GM23338 (cell line): ENCODE results near the gene MALRD1. TPM values are rescaled to one million over a fixed set of nuclear protein-coding genes. Genes with fewer than 3 reads are reported as not detected.

Experiments used
- ATAC-seq: fragments of 200-7000 bp; cut with Tn5 transposase; 3 replicates; pipeline ENCODE4 v1.9.1; 2020
- DNase-seq: peaks from one replicate; pipeline ENCODE4 v3.0.0-alpha.2; 2015; ENCODE audit warnings: low spot score
- H2AFZ ChIP-seq: fragments of 200-600 bp; sonication (generic); 2 replicates; pipeline ENCODE4 v1.8.0; 2016; ENCODE audit warnings: antibody characterized with exemption, mild to moderate bottlenecking, moderate library complexity
- H3F3A ChIP-seq: fragments of 200-600 bp; sonication (generic); replicated peaks from 2 replicates; pipeline ENCODE4 v1.8.0; 2017; ENCODE audit warnings: antibody characterized with exemption, mixed run types, low read depth
- H3K27ac ChIP-seq: fragments of 200-600 bp; sonication (generic); 2 replicates; pipeline ENCODE4 v1.6.1; 2016; ENCODE audit warnings: low read depth
- H3K27me3 ChIP-seq: fragments of 200-600 bp; sonication (generic); 2 replicates; pipeline ENCODE4 v1.8.0; 2016; ENCODE audit warnings: mild to moderate bottlenecking, mixed run types, moderate library complexity; ENCODE audit not compliant: insufficient read depth
- H3K36me3 ChIP-seq: fragments of 200-600 bp; sonication (generic); 2 replicates; pipeline ENCODE4 v1.8.0; 2016; ENCODE audit warnings: mild to moderate bottlenecking; ENCODE audit not compliant: insufficient read depth
- H3K4me1 ChIP-seq: fragments of 200-600 bp; sonication (generic); 2 replicates; pipeline ENCODE4 v1.8.0; 2016; ENCODE audit warnings: mild to moderate bottlenecking, moderate library complexity; ENCODE audit not compliant: insufficient read depth
- H3K4me2 ChIP-seq: fragments of 200-600 bp; sonication (generic); 2 replicates; pipeline ENCODE4 v1.7.1; 2017; ENCODE audit warnings: mixed run types
- H3K4me3 ChIP-seq: fragments of 200-600 bp; sonication (generic); 2 replicates; pipeline ENCODE4 v1.6.1; 2016; ENCODE audit warnings: mixed run types
- H3K79me2 ChIP-seq: fragments of 200-600 bp; sonication (generic); replicated peaks from 2 replicates; pipeline ENCODE4 v1.8.0; 2017; ENCODE audit warnings: mild to moderate bottlenecking; ENCODE audit not compliant: insufficient read depth
- H3K9me2 ChIP-seq: fragments of 200-600 bp; sonication (generic); 2 replicates; pipeline ENCODE4 v1.8.0; 2017; ENCODE audit not compliant: insufficient read depth
- H4K20me1 ChIP-seq: fragments of 200-600 bp; sonication (generic); replicated peaks from 2 replicates; pipeline ENCODE4 v1.8.0; 2017; ENCODE audit warnings: mild to moderate bottlenecking; ENCODE audit not compliant: insufficient read depth
- H3K27ac Mint-ChIP-seq: 2 replicates; pipeline ENCODE4 v1.8.0; 2020; ENCODE audit warnings: inconsistent platforms, mild to moderate bottlenecking, moderate library complexity, mixed read lengths
- H3K27me3 Mint-ChIP-seq: 3 replicates; pipeline ENCODE4 v1.8.0; 2022; ENCODE audit warnings: low read depth, mild to moderate bottlenecking, moderate library complexity, mixed read lengths, inconsistent platforms; ENCODE audit not compliant: insufficient read depth, poor library complexity
- H3K36me3 Mint-ChIP-seq: 3 replicates; pipeline ENCODE4 v1.8.0; 2021; ENCODE audit warnings: low read depth, mild to moderate bottlenecking, inconsistent platforms, moderate library complexity, mixed read lengths
- H3K4me1 Mint-ChIP-seq: 3 replicates; pipeline ENCODE4 v1.8.0; 2020; ENCODE audit warnings: mild to moderate bottlenecking, inconsistent platforms, mixed read lengths
- H3K4me3 Mint-ChIP-seq: 3 replicates; pipeline ENCODE4 v1.8.0; 2021; ENCODE audit warnings: moderate library complexity, mild to moderate bottlenecking, inconsistent platforms, mixed read lengths
- H3K9me3 Mint-ChIP-seq: 3 replicates; pipeline ENCODE4 v1.8.0; 2020; ENCODE audit warnings: moderate library complexity, mild to moderate bottlenecking, inconsistent platforms, mixed read lengths
- CREB1 ChIP-seq: fragments of 250-450 bp; sonication (Bioruptor Pico); IDR thresholded peaks from 2 replicates; pipeline ENCODE4 v1.5.0; 2020; ENCODE audit warnings: low read depth, mild to moderate bottlenecking, moderate library complexity
- EZH2phosphoT487 ChIP-seq: fragments of 200-600 bp; sonication (generic); IDR thresholded peaks from one replicate; pipeline ENCODE4 v1.8.1; 2018; ENCODE audit warnings: antibody characterized with exemption; ENCODE audit not compliant: unreplicated experiment
- JUNB ChIP-seq: IDR thresholded peaks from one replicate; pipeline ENCODE4 v1.6.1; 2016; ENCODE audit warnings: antibody characterized with exemption; ENCODE audit not compliant: unreplicated experiment
- NANOG ChIP-seq: IDR thresholded peaks from 2 replicates; pipeline ENCODE4 v1.6.1; 2016; ENCODE audit warnings: antibody characterized with exemption, borderline replicate concordance
- STAT1 ChIP-seq: IDR thresholded peaks from one replicate; pipeline ENCODE4 v1.6.1; 2016; ENCODE audit warnings: antibody characterized with exemption; ENCODE audit not compliant: unreplicated experiment
- ZNF114 ChIP-seq: fragments of 250-450 bp; sonication (Bioruptor Pico); IDR thresholded peaks from 2 replicates; pipeline ENCODE4 v1.5.0; 2020; ENCODE audit warnings: mild to moderate bottlenecking, moderate library complexity
- ZNF331 ChIP-seq: fragments of 250-450 bp; sonication (Bioruptor Pico); IDR thresholded peaks from 2 replicates; pipeline ENCODE4 v1.5.0; 2020; ENCODE audit warnings: low read depth, mild to moderate bottlenecking, moderate library complexity
- polyA plus RNA-seq: library from polyadenylated mRNA; unstranded; fragments of >200 nt; fragmentation: Nextera tagmentation; extraction: Ambion mirVana; gene quantifications from 2 replicates; pipeline ENCODE4 v1.2.1, GENCODE V29; 2016
- total RNA-seq: library from RNA; depleted of rRNA; stranded (reverse); fragments of >200 nt; shearing (Covaris generic); gene quantifications from 2 replicates; pipeline ENCODE4 v1.2.3, GENCODE V29; 2014
- TF ChIP-seq, protein P1 (sequence below), 2 experiments: fragments of 200-600 bp in 1 of 2; sonication (generic) in 1 of 2; conservative IDR thresholded peaks; 2 replicates each; pipeline versions ENCODE4 v1.5.1 to v1.6.1; 2016 to 2017; ENCODE audit warnings: antibody characterized with exemption in 2 of 2, low read depth in 2 of 2, mild to moderate bottlenecking in 2 of 2, moderate library complexity in 1 of 2
- TF ChIP-seq, protein P2 (sequence below): IDR thresholded peaks from one replicate; pipeline ENCODE4 v1.6.1; 2018; ENCODE audit warnings: antibody characterized with exemption; ENCODE audit not compliant: unreplicated experiment
- TF ChIP-seq, protein P3 (sequence below): fragments of 250-450 bp; sonication (Bioruptor Pico); IDR thresholded peaks from 2 replicates; pipeline ENCODE4 v1.5.0; 2020; ENCODE audit warnings: mild to moderate bottlenecking, moderate library complexity

MALRD1 gene
- total and polyA plus RNA-seq, 2 experiments from 2014 or later, result 0.42 to 1.9 TPM

DNA sequence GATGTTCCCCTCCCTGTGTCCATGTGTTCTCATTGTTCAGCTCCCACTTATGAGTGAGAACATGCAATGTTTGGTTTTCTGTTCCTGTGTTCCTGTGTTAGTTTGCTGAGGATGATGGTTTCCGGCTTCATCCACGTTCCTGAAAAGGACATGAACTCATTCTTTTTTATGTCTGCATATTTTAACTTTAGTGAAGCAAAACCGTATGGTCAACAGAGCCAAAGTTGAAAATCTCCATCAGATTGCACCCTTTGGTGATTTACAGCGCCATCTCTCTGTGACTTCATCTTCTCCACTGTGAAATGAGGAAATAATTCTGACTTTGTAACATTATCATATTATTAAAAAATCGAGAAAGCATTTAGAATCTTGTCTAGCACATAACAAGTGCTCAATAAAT, 635.4 kb downstream of the MALRD1 start:
- H2AFZ ChIP-seq, result no peak overlapping the region
- DNase-seq, result peak; percentile 34
- no peaks in the 10 kb centered on the region for H3K4me1 ChIP-seq
- no peak for ATAC-seq
- Mint-ChIP-seq H3K4me3 (no peak overlapping the region), H3K27me3 (no peaks in the 10 kb centered on the region), H3K4me1 (no peaks in the 10 kb centered on the region), H3K9me3 (no peaks in the 10 kb centered on the region; the same call in 2 of the 3 replicates), H3K36me3 (no peaks in the 10 kb centered on the region; the same call in 2 of the 3 replicates), H3K27ac (no peak overlapping the region)
- no peak overlapping the region for H3K27ac ChIP-seq
- H3F3A ChIP-seq, result no peaks in the 10 kb centered on the region
- TF ChIP-seq NANOG, result no peak
- TF ChIP-seq ZNF331 (CRISPR knock-in tag), result no peak
- no peak for TF ChIP-seq STAT1
- TF ChIP-seq, protein P1, sequence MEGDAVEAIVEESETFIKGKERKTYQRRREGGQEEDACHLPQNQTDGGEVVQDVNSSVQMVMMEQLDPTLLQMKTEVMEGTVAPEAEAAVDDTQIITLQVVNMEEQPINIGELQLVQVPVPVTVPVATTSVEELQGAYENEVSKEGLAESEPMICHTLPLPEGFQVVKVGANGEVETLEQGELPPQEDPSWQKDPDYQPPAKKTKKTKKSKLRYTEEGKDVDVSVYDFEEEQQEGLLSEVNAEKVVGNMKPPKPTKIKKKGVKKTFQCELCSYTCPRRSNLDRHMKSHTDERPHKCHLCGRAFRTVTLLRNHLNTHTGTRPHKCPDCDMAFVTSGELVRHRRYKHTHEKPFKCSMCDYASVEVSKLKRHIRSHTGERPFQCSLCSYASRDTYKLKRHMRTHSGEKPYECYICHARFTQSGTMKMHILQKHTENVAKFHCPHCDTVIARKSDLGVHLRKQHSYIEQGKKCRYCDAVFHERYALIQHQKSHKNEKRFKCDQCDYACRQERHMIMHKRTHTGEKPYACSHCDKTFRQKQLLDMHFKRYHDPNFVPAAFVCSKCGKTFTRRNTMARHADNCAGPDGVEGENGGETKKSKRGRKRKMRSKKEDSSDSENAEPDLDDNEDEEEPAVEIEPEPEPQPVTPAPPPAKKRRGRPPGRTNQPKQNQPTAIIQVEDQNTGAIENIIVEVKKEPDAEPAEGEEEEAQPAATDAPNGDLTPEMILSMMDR (conservative IDR thresholded peaks at IDR 0.05; ENCODE audit: low read depth in 2 of 2), result peak; percentile 45 to 57
- TF ChIP-seq ZNF114 (CRISPR knock-in tag), result no peak
- no peak for TF ChIP-seq CREB1 (CRISPR knock-in tag)
- no peaks in the 10 kb centered on the region for H3K36me3 ChIP-seq
- H3K27me3 ChIP-seq, result no peaks in the 10 kb centered on the region
- H3K79me2 ChIP-seq, result no peaks in the 10 kb centered on the region
- no peaks in the 10 kb centered on the region for H4K20me1 ChIP-seq
- no peak overlapping the region for H3K4me2 ChIP-seq
- H3K4me3 ChIP-seq, result no peak overlapping the region
- no peaks in the 10 kb centered on the region for H3K9me2 ChIP-seq

DNA sequence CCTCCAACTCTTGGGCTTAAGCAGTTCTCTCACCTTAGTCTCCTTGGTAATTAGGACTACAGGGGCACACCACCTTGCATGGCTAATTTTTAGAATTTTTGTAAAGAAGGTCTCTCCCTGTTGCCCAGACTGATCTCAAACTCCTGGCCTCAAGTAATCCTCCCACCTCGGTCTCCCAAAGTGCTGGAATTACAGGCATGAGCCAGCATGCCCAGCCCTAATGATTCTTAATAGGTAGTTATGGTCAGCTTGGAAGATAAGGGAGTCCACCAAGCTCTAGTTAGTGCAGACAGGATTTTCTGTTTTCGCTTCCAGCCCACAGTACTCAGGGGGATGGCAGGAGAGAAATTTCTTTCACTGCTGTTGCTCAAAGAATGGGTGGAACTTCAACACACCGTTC, 639.7 kb downstream of the MALRD1 start:
- ATAC-seq, result no peak
- Histone ChIP-seq H3K79me2 (no peaks in the 10 kb centered on the region), H2AFZ (0 out of 2 replicates have a peak overlapping the region, but pooled peaks have one; percentile 21), H3F3A (no peaks in the 10 kb centered on the region), H3K4me2 (no peak overlapping the region), H3K4me1 (no peaks in the 10 kb centered on the region), H4K20me1 (no peaks in the 10 kb centered on the region), H3K4me3 (no peak overlapping the region), H3K36me3 (no peaks in the 10 kb centered on the region), H3K27ac (no peak overlapping the region), H3K27me3 (no peaks in the 10 kb centered on the region), H3K9me2 (no peaks in the 10 kb centered on the region)
- no peaks in the 10 kb centered on the region for H3K9me3 Mint-ChIP-seq
- no peak for DNase-seq
- H3K27ac Mint-ChIP-seq, result no peak overlapping the region
- no peak overlapping the region for H3K4me3 Mint-ChIP-seq
- H3K36me3 Mint-ChIP-seq, result no peaks in the 10 kb centered on the region
- H3K27me3 Mint-ChIP-seq, result no peaks in the 10 kb centered on the region
- H3K4me1 Mint-ChIP-seq, result no peaks in the 10 kb centered on the region
- no peak for TF ChIP-seq ZNF114 (CRISPR knock-in tag)
- TF ChIP-seq JUNB, result no peak
- TF ChIP-seq EZH2phosphoT487, result no peak
- TF ChIP-seq, protein P2, sequence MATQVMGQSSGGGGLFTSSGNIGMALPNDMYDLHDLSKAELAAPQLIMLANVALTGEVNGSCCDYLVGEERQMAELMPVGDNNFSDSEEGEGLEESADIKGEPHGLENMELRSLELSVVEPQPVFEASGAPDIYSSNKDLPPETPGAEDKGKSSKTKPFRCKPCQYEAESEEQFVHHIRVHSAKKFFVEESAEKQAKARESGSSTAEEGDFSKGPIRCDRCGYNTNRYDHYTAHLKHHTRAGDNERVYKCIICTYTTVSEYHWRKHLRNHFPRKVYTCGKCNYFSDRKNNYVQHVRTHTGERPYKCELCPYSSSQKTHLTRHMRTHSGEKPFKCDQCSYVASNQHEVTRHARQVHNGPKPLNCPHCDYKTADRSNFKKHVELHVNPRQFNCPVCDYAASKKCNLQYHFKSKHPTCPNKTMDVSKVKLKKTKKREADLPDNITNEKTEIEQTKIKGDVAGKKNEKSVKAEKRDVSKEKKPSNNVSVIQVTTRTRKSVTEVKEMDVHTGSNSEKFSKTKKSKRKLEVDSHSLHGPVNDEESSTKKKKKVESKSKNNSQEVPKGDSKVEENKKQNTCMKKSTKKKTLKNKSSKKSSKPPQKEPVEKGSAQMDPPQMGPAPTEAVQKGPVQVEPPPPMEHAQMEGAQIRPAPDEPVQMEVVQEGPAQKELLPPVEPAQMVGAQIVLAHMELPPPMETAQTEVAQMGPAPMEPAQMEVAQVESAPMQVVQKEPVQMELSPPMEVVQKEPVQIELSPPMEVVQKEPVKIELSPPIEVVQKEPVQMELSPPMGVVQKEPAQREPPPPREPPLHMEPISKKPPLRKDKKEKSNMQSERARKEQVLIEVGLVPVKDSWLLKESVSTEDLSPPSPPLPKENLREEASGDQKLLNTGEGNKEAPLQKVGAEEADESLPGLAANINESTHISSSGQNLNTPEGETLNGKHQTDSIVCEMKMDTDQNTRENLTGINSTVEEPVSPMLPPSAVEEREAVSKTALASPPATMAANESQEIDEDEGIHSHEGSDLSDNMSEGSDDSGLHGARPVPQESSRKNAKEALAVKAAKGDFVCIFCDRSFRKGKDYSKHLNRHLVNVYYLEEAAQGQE, result no peak
- TF ChIP-seq, protein P3, sequence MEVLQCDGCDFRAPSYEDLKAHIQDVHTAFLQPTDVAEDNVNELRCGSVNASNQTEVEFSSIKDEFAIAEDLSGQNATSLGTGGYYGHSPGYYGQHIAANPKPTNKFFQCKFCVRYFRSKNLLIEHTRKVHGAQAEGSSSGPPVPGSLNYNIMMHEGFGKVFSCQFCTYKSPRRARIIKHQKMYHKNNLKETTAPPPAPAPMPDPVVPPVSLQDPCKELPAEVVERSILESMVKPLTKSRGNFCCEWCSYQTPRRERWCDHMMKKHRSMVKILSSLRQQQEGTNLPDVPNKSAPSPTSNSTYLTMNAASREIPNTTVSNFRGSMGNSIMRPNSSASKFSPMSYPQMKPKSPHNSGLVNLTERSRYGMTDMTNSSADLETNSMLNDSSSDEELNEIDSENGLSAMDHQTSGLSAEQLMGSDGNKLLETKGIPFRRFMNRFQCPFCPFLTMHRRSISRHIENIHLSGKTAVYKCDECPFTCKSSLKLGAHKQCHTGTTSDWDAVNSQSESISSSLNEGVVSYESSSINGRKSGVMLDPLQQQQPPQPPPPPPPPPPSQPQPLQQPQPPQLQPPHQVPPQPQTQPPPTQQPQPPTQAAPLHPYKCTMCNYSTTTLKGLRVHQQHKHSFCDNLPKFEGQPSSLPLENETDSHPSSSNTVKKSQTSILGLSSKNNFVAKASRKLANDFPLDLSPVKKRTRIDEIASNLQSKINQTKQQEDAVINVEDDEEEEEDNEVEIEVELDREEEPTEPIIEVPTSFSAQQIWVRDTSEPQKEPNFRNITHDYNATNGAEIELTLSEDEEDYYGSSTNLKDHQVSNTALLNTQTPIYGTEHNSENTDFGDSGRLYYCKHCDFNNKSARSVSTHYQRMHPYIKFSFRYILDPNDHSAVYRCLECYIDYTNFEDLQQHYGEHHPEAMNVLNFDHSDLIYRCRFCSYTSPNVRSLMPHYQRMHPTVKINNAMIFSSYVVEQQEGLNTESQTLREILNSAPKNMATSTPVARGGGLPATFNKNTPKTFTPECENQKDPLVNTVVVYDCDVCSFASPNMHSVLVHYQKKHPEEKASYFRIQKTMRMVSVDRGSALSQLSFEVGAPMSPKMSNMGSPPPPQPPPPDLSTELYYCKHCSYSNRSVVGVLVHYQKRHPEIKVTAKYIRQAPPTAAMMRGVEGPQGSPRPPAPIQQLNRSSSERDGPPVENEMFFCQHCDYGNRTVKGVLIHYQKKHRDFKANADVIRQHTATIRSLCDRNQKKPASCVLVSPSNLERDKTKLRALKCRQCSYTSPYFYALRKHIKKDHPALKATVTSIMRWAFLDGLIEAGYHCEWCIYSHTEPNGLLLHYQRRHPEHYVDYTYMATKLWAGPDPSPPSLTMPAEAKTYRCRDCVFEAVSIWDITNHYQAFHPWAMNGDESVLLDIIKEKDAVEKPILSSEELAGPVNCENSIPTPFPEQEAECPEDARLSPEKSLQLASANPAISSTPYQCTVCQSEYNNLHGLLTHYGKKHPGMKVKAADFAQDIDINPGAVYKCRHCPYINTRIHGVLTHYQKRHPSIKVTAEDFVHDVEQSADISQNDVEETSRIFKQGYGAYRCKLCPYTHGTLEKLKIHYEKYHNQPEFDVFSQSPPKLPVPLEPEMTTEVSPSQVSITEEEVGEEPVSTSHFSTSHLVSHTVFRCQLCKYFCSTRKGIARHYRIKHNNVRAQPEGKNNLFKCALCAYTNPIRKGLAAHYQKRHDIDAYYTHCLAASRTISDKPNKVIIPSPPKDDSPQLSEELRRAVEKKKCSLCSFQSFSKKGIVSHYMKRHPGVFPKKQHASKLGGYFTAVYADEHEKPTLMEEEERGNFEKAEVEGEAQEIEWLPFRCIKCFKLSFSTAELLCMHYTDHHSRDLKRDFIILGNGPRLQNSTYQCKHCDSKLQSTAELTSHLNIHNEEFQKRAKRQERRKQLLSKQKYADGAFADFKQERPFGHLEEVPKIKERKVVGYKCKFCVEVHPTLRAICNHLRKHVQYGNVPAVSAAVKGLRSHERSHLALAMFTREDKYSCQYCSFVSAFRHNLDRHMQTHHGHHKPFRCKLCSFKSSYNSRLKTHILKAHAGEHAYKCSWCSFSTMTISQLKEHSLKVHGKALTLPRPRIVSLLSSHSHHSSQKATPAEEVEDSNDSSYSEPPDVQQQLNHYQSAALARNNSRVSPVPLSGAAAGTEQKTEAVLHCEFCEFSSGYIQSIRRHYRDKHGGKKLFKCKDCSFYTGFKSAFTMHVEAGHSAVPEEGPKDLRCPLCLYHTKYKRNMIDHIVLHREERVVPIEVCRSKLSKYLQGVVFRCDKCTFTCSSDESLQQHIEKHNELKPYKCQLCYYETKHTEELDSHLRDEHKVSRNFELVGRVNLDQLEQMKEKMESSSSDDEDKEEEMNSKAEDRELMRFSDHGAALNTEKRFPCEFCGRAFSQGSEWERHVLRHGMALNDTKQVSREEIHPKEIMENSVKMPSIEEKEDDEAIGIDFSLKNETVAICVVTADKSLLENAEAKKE (CRISPR knock-in tag), result no peak
- no peak for TF ChIP-seq STAT1
